ENCODE measurements around the gene TMEM200A.

DNA sequence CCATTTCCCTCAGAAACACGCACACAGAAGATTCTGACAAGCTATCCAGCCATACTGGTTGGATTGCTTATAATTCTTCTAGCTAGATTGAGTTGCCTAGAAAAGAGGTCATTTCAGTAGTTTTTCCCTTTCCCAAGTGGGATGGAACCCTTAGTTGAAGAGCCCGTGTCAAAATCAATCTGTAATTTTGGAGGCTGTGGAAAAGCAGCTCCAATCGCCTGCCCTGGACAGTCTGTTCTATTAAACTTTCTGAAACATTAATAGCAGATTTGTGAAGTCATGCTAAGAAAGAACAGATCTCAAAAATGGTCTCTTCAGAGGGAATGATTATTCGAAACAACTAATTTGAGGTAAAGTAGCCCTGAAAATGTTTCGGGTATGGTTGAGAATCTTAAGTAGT is 29.3 kb downstream of the TMEM200A start:
- TF ChIP-seq, protein P1, sequence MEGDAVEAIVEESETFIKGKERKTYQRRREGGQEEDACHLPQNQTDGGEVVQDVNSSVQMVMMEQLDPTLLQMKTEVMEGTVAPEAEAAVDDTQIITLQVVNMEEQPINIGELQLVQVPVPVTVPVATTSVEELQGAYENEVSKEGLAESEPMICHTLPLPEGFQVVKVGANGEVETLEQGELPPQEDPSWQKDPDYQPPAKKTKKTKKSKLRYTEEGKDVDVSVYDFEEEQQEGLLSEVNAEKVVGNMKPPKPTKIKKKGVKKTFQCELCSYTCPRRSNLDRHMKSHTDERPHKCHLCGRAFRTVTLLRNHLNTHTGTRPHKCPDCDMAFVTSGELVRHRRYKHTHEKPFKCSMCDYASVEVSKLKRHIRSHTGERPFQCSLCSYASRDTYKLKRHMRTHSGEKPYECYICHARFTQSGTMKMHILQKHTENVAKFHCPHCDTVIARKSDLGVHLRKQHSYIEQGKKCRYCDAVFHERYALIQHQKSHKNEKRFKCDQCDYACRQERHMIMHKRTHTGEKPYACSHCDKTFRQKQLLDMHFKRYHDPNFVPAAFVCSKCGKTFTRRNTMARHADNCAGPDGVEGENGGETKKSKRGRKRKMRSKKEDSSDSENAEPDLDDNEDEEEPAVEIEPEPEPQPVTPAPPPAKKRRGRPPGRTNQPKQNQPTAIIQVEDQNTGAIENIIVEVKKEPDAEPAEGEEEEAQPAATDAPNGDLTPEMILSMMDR (IDR thresholded peaks at IDR 0.05): no peak
- TF ChIP-seq POLR2AphosphoS5 (IDR thresholded peaks at IDR 0.05) (no peak), POLR2A (IDR thresholded peaks at IDR 0.05) (no peak)

All from stomach (tissue), 4 donors.